CD1c-positive myeloid dendritic cell (primary cell): ENCODE data around the gene EPHB1.
"Not testable (repeated sequence)": the region's sequence is repeated elsewhere in the genome, so short reads cannot be mapped to it uniquely, and the experiment has no call there.

Experiments
- DNase-seq: peaks from one replicate; pipeline ENCODE4 v3.0.0-alpha.2; 2016; ENCODE audit errors: extremely low spot score

The EPHB1 gene

GRCh38 chr3:134776518-134776917 is 18.5 kb upstream of the EPHB1 start:
- no peak for DNase-seq

DNA sequence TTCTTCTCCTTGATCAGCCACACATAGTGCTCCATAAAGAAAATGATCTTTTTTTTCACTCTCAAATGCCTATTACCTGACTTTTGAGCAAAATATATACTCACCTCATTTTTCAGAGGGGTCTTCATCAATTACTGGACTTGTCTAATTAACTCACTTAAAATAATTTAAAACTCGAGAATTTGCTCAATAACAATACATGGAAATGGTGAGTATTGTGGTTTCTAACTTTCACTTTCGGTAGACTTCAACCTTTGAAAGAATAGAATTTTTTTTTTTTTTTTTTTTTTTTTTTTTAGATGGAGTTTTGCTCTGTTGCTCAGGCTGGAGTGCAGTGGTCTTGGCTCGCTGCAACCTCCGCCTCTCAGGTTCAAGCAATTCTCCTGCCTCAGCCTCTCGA is 17.7 kb upstream of the EPHB1 start:
- no peak for DNase-seq

- DNase-seq = not testable (repeated sequence)
Observed at GRCh38 chr3:134788283-134788682, 6.8 kb upstream of the EPHB1 start.

GRCh38 chr3:134790065-134790464 is 5.0 kb upstream of the EPHB1 start:
- peak; percentile 8 for DNase-seq

GRCh38 chr3:134791992-134792391 is 3.1 kb upstream of the EPHB1 start:
- no peak for DNase-seq

GRCh38 chr3:134792700-134793099 is 2.4 kb upstream of the EPHB1 start:
- no peak for DNase-seq

DNA sequence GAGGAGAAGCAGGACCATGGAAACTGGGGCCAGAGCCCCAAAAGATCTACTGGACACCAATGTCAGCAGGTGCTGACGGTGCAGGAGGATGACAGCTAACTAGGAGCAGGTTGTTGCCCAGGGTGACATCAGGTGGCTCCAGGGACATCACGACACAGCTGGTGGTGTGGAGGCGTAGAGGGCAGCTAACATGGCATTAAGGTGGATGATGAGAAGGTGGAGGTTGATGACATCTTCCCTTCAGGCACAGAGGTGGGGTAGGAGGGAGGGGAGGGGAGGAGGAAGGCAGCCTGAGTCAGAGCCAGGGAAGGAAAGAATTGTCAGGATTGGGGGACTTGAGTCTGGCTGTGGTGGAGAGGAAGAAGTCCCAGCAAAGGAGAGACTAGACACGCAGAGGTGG is 1.5 kb upstream of the EPHB1 start:
- DNase-seq = no peak

DNA sequence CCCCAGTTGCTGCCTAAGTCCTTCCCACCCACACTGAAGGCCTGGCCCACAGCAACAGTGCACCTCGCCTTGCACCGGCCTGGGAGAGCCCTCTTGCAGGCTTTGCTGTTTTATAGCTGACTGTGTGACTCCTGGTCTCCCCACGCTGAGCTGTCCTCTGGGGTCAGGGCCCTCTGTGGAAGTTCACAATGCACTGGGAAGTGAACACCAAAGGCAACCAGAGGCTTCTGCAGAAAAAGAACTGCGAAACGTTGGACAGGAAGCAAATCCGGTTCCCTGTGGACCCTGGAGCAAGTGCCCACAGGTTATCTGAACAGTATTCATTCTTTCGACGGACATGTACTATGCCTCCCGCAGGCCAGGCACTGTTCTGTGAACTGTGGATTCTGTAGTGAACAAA is 737 bp upstream of the EPHB1 start:
- DNase-seq = no peak

DNA sequence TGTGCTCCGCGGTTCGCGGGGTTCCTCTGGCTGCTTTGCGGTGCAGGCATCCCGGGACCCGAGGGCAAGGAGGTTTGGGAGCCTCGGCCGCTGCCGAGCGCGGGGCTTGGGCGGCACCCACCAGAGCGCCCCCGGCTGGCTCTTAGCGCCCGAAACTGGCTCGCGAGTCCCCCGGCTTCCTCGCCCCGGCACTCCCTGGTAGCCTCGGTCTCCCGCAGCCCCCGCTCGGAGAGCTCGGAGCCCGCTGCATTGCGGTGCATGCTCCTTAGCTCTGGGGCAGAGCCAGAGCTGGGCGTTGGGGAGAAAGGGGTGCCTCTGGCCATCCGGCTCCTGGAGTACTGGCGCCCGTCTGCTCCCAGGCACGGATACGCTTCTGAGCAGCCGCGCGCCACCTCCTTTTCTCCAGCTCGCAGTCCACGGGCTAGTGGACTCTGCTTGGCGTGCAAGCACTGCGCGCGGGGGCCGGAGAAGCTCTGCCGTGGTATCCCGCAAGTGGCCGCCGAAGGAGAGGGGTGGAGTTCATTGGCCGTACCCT is 753 bp downstream of the EPHB1 start:
- no peak for DNase-seq

DNA sequence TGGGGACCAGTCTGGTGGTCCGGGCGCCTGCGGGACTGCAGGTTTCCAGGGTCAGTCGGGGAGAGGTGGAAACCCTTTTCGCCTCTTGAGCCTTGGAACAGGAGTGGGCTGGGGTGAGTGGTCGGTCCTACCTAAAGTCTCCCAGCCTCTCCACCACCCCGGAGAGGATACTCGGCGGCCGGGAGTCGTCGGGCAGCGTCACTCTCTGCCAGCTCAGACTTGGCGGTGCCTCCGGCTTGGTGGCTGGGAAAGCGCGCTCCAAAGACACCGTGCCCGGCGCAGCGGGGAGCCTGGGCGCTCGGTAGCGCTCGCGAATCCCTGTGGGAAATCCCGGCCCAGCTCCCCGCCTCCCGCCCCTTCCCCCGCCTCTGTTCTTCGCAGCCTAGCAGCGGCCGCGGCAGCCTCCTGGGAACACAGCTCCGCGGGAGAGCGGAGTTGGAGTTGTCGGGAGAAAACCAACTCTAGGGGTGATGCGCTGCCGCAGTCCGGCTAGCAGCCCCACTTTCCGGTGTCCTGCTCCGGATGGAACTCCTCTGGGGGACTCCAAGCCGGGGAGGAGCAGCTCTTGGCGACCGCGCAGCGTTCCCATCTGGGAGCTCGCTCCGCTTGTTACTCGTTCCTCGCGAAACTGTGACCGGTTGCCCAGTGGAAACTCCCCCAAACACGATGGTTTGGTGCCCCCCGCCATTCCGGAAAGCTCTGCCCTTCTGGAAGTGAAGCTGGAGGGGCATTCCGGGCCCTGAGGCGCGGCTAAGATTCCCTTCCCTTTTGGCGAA is 1.4 kb downstream of the EPHB1 start:
- DNase-seq = no peak

GRCh38 chr3:134797057-134797740 is 2.1 kb downstream of the EPHB1 start:
- no peak for DNase-seq

DNA sequence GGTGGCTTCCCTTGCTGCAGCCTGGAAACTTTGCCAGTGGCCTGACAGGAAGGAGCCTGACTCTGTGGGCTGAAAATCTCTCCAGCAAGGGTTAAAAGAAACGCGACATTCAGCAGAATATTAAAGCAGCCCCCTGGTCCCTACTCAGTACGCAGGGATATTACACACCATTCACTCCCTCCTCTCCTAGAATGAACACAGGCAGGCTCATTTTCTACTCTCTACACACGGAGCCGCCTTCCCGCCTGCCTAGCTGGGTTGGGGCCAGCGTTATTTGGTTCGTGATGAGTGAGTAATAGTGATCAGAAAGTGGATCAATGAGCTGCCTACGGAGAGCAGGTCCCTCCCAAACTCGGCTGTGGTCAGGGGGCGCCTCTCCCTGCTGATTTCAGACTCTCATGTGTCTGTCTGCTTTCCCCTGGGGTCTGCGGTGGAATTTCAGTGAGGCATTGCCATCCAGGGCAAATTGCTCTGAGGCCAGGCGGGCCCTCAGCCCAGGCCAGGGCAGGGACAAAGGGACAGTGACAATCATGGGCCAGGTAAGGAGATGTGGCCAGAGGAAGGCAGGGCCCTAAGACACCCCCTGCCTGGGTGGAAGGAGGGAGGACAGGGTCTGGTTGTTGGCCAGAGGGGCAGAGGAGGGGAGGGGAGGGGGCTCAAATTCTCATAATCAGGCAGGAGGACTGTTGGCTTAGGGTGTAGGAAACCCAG is 2.8 kb downstream of the EPHB1 start:
- no peak for DNase-seq

DNA sequence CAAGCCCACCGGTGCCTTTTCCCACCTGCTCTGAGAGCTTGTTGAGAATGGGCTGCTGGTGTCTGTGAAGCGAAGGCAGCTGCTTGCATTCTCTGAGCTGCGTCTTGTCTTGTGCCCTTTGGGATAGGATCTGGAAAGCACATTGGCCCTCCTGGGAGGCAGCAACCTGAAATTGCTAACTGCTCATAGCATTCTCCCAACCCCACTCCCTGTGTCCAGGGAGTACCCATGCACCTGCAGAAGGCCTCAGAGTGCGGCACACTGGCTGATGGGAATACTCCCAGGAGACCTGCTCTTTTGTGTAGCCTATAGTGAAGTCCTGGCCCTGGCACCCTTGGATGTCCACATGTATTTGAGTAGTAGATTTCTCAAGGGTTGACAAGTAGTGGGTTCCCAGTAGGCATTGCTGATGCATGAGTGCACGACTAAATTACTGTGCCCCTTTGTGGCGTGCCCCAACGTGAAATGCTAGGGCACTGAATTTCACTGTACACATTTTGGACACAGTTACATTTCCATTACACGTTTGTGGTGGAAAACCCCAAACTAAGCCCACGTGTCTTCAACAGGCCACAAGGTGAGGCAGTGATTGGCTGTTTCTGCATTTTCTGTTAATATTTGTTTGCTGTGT is 3.7 kb downstream of the EPHB1 start:
- no peak for DNase-seq

DNA sequence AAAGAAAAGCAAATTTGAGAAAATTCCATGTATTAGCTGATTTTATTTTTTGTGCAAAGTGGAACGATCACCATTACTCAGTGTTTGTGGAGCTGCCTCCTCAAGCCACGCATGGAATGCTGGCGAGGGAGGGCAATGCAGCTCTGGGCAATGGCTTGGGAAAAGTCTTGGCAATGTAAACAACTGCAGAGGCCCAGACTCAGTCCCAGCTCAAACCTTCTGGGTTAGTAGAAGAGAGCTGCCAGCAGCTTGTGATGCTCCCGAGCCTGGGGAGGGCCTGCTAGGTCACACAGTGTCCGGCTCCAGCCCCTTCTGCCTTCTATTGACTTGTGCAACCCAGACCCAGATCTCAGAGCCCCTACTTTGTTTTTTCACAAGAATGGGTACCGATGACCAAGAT is 4.3 kb downstream of the EPHB1 start:
- DNase-seq = no peak

- no peak for DNase-seq
Observed at GRCh38 chr3:134801204-134801958, 6.3 kb downstream of the EPHB1 start.

DNA sequence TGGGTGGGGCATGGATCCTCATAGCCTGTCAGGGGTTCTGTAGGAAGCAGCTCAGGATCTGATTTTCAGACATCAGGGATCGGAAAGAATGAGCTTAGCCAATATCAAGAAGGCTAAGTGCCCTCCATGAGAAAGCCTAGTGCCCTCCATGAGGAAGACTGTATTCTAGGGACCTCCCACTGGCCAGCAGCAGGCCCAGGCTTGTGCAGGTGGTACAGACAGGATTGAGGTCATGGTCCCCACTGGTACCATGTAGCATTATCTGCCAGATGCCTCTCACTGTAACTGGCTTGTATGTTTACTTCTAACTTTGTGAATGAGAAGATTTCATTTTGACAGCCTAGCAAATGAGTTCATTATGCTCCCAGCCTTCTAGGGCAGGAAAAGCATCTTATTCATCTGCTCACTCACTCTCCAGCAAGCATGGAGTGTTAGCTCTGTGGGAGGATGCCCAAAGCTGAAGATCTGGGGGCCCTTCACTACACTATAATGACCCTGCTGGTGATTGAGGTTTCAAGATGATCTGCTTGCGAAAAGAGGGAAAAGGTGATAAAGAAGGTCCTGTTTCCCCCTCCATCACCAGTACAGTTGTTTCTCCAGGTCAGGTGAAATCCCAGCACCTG is 7.5 kb downstream of the EPHB1 start:
- no peak for DNase-seq

DNA sequence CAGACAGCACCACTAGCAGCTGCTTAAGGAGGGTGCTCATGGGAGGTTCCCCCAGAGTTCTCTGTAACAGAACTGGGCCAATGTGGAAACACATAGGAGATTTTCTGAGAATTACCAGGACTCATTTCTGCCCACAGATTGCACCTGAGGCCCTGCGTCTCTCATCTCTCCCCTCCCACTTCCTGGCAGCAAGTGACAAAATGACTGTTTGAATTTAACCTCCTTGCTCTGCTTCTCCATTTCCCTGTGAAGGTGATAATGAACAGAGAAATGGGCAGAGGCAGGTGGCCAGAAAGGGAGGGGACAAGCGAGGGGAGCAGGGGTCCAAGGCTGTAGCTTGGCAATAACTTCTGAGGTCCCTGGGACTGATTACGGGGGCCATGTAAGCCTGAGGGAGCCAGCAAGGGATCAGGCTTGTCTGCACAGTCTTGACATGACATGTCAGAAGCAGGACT is 8.0 kb downstream of the EPHB1 start:
- DNase-seq = no peak

GRCh38 chr3:134803652-134804051 is 8.6 kb downstream of the EPHB1 start:
- no peak for DNase-seq

DNA sequence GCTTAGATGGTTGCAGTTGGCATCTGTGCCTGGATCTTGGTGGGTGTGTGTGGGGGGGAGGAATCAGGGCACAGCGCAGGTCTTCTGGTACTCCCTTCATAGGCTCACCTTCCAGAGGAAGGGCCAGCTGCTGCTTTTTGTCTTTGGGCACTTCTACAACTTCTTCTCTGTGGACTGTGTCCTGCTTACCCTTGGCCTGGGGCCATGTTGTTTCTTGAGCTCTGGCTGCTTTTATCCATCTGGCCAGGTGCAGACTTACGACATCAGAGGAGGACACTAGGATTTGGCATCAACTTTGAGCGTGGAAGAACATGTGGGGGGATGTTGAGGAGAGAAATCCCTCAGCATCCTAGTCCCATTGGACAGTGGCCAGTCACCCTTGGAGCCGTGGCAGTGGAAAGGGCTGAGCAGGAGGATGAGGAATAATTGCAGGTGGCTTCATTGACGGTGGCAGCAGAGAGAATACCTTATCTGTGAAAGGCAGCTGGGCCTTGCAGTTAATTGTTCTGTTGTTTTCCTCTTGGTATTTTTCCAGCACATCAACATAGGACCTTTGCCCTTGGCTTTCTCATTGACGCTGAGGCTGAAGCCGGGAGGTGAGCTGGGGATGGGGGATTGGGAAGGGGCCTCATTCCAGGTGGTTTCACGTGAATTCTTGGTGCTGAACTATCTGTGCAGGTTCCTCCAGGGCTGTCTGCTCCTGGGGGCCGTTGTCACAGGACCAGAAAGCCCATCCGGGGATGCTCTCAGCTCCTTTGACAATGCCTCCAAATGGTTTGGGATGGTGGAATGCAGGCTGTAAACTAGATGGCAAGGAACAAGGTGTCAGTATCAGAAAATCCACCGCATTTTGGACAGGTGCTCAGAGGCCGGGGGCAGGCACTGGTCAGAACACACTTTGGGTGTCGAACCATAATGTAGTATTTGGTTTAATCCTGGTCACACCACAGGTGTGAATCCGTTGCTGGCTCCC is 9.7 kb downstream of the EPHB1 start:
- DNase-seq = no peak

DNA sequence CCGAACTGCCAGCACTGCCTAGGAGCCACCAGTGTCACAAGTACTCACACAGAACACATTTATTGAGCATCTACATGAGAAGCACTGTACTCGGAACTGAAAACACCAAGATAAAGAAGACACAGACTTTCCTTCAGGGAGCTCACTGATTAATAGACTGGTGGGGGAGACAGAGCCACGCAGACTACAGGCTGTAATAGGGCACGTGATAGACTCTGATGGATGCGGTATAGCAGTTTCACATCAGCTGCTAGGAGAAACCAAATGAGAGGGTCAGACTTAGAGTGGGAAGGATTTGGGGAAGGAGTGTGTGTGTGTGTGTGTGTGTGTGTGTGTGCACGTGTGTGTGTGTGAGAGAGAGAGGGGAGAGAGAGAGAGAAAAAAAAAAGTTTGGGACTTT is 12.1 kb downstream of the EPHB1 start:
- DNase-seq = no peak
